Measurements from ENCODE around the gene NYNRIN. TPM values are rescaled to one million over a fixed set of nuclear protein-coding genes. Genes with fewer than 3 reads are reported as not detected.
"Not testable (repeated sequence)": the region's sequence is repeated elsewhere in the genome, so short reads cannot be mapped to it uniquely, and the experiment has no call there.

Gene NYNRIN
- total RNA-seq, 4 donors from 2014 or later: 17.7 to 37.8 (median 23.5) TPM

DNA sequence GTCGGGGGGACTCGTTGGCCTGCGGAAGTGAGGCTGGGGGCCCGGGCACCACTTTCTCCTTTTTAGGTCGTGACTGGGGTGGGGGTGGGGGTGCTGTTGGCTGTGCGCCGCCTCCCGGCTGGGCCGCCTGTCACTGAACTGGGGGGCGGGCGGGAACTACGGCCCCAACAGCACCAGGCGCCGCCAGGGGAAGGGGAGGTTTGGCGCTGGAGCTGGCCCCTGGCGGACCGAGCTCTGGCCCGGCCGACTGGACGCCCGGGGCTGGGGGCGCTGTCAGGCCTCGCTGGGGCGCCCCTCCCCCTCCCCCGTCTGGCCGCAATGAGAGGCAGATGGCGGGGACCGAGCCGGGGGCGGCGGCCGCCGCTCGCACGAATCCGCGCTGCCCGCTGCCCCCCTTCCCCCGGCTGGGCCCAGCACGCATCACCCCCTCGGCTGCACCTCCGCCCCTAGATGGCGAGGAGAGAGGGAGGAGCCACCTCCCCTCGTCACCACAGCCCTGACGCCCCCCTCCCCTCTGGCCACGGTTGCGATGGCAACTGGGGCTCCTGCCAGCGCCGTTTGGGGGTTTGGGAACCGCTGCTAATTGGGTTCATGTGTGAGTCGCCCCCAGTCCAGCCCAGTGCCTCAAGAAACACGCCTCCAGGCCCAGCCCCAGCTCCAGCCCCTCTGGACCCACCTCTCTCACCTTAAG, 30.1 kb upstream of the NYNRIN start:
- intact Hi-C loops (cut with DNase I; ENCODE audit: low total_unique reads): loop anchor here (5.0 kb wide), 1 partner anchor 59 kb away; the partner anchor contains the start of genes CBLN3 and KHNYN
- WGBS, 2 donors: 19 to 20% methylated on average over 31 to 42 of the region's 52 CpGs
- peak in 1 of 2 donors; percentile 93 for DNase-seq (ENCODE audit: low spot score in 2 of 2)
- TF ChIP-seq, protein P1, sequence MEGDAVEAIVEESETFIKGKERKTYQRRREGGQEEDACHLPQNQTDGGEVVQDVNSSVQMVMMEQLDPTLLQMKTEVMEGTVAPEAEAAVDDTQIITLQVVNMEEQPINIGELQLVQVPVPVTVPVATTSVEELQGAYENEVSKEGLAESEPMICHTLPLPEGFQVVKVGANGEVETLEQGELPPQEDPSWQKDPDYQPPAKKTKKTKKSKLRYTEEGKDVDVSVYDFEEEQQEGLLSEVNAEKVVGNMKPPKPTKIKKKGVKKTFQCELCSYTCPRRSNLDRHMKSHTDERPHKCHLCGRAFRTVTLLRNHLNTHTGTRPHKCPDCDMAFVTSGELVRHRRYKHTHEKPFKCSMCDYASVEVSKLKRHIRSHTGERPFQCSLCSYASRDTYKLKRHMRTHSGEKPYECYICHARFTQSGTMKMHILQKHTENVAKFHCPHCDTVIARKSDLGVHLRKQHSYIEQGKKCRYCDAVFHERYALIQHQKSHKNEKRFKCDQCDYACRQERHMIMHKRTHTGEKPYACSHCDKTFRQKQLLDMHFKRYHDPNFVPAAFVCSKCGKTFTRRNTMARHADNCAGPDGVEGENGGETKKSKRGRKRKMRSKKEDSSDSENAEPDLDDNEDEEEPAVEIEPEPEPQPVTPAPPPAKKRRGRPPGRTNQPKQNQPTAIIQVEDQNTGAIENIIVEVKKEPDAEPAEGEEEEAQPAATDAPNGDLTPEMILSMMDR (IDR thresholded peaks at IDR 0.05): no peak
- no peak for TF ChIP-seq POLR2A (IDR thresholded peaks at IDR 0.05)
- H3K4me3 ChIP-seq (ENCODE audit: low read depth, poor library complexity, severe bottlenecking): peak overlapping the region; percentile 49

DNA sequence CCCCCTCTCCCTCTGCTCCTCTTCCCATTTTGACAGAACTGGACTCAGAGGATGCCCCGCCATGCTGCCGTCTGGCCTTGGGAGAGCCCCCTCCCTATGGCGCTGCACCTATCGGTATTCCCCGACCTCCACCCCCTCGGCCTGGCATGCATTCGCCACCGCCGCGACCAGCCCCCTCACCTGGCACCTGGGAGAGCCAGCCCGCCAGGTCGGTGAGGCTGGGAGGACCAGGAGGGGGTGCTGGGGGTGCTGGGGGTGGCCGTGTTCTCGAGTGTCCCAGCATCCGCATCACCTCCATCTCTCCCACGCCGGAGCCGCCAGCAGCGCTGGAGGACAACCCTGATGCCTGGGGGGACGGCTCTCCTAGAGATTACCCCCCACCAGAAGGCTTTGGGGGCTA, 29.3 kb upstream of the NYNRIN start:
- TF ChIP-seq, protein P1 (IDR thresholded peaks at IDR 0.05): no peak
- no peak for TF ChIP-seq POLR2A (IDR thresholded peaks at IDR 0.05)
- DNase-seq (ENCODE audit: low spot score in 2 of 2): no peak
- intact Hi-C loops (cut with DNase I; ENCODE audit: low total_unique reads): loop anchor here (5.0 kb wide), 1 partner anchor 58 kb away; the partner anchor contains the start of genes CBLN3 and KHNYN
- no peak overlapping the region for H3K4me3 ChIP-seq (ENCODE audit: low read depth, poor library complexity, severe bottlenecking)
- 74 to 76% methylated on average over 15 to 20 of the region's 20 CpGs for WGBS, 2 donors

GRCh38 chr14:24369907-24370687, 28.7 kb upstream of the NYNRIN start:
- 71 to 80% methylated on average over 28 to 31 of the region's 32 CpGs for WGBS, 2 donors
- intact Hi-C loops (cut with DNase I; ENCODE audit: low total_unique reads): loop anchor here (5.0 kb wide), 1 partner anchor 57 kb away; the partner anchor contains the start of genes CBLN3 and KHNYN
- TF ChIP-seq POLR2A (IDR thresholded peaks at IDR 0.05): no peak
- TF ChIP-seq, protein P1 (IDR thresholded peaks at IDR 0.05): no peak
- no peak for DNase-seq (ENCODE audit: low spot score in 2 of 2)
- H3K4me3 ChIP-seq (ENCODE audit: low read depth, poor library complexity, severe bottlenecking): no peak overlapping the region

DNA sequence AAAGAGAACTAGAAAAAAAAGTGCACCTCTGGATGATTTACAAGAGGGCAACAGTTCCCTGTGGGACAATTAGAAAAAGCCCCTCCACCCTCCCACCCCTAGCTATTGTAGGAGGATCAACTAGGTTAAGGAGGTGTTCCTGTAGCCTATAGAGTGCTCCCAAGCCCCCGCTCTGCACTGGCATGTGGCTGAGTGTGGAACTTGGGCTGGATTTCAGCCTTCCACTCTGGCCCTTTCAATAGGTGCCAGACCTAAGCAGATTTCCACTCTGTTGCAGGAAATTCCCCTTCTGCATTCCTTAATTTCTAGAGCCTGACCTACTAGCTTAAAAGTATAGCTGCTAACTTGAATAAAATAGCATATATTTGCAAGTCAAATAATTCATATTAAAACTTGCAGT, 28.1 kb upstream of the NYNRIN start:
- no peak for TF ChIP-seq POLR2A (IDR thresholded peaks at IDR 0.05)
- TF ChIP-seq, protein P1 (IDR thresholded peaks at IDR 0.05): no peak

GRCh38 chr14:24371605-24372004, 27.2 kb upstream of the NYNRIN start:
- H3K4me3 ChIP-seq (ENCODE audit: low read depth, poor library complexity, severe bottlenecking); intact Hi-C loops (cut with DNase I; ENCODE audit: low total_unique reads); DNase-seq (ENCODE audit: low spot score in 2 of 2): not testable (repeated sequence)
- WGBS, 2 donors: 75 to 93% methylated on average over 3 of the region's 3 CpGs

More for the DNA sequence above, 28.1 kb upstream of the NYNRIN start:
- no peak for DNase-seq (ENCODE audit: low spot score in 2 of 2)
- intact Hi-C loops (cut with DNase I; ENCODE audit: low total_unique reads): no loop called here
- WGBS, 2 donors: 71 to 78% methylated on average over 1 of the region's 1 CpG
- no peak overlapping the region for H3K4me3 ChIP-seq (ENCODE audit: low read depth, poor library complexity, severe bottlenecking)

Data from lower leg skin (tissue), 4 donors.